Upper lobe of left lung (tissue), 6 donors: ENCODE measurements around the gene KAT7. TPM values are rescaled to one million over a fixed set of nuclear protein-coding genes. Genes with fewer than 3 reads are reported as not detected.
"Not testable (repeated sequence)": the region's sequence is repeated elsewhere in the genome, so short reads cannot be mapped to it uniquely, and the experiment has no call there.

ENCODE experiments used
- ATAC-seq, 2 donors: fragments of 200-7000 bp; cut with Tn5 transposase; one replicate each; pipeline ENCODE4 v1.9.1; 2022; ENCODE audit warnings: mild to moderate bottlenecking in 2 of 2, moderate library complexity in 2 of 2; ENCODE audit not compliant: low FRiP score in 2 of 2
- DNase-seq, 2 donors: peaks; one replicate each; pipeline ENCODE4 v3.0.0-alpha.2; 2019 to 2020
- H3K27ac ChIP-seq, 4 donors: fragments of 200-600 bp; sonication (generic); one replicate each; pipeline ENCODE4 v1.5.1; 2016 to 2019
- H3K27me3 ChIP-seq, 4 donors: fragments of 200-600 bp; sonication (generic); one replicate each; pipeline ENCODE4 v1.5.1; 2017 to 2019
- H3K36me3 ChIP-seq, 4 donors: fragments of 200-600 bp; sonication (generic); one replicate each; pipeline ENCODE4 v1.5.1; 2016 to 2019
- H3K4me1 ChIP-seq, 4 donors: fragments of 200-600 bp; sonication (generic); one replicate each; pipeline ENCODE4 v1.5.1; 2018 to 2019
- H3K4me3 ChIP-seq, 4 donors: fragments of 200-600 bp; sonication (generic); one replicate each; pipeline ENCODE4 v1.5.1; 2017 to 2019; ENCODE audit warnings: mild to moderate bottlenecking in 2 of 4, moderate library complexity in 1 of 4
- H3K9me3 ChIP-seq, 4 donors: fragments of 200-600 bp; sonication (generic); one replicate each; pipeline ENCODE4 v1.5.1; 2018 to 2019
- CTCF ChIP-seq, 6 experiments: fragments of 450-650 bp in 4 of 6; fragments of 200-600 bp in 2 of 6; sonication (generic) in 2 of 6; IDR thresholded peaks; one replicate each; pipeline ENCODE4 v1.5.1; 2016 to 2019; ENCODE audit warnings: antibody characterized with exemption in 6 of 6
- EP300 ChIP-seq, 4 donors: sonication (generic); formaldehyde crosslinking; IDR thresholded peaks; one replicate each; pipeline ENCODE4 v1.5.1; 2017; ENCODE audit warnings: antibody characterized with exemption in 4 of 4, control low read depth in 2 of 4
- POLR2A ChIP-seq, 4 donors: fragments of 450-650 bp; IDR thresholded peaks; one replicate each; pipeline ENCODE4 v1.5.1; 2016 to 2017; ENCODE audit warnings: antibody characterized with exemption in 4 of 4, mild to moderate bottlenecking in 2 of 4
- POLR2AphosphoS5 ChIP-seq, 2 donors: sonication (generic); formaldehyde crosslinking; IDR thresholded peaks; one replicate each; pipeline ENCODE4 v1.5.1; 2017; ENCODE audit warnings: antibody characterized with exemption in 2 of 2
- WGBS, 2 donors: methylation state at CpG; one replicate each; pipeline ENCODE4 v1.1.5; 2017 to 2018; 5-methylcytosine and 5-hydroxymethylcytosine counted together
- total RNA-seq, 6 donors: library from RNA; depleted of rRNA in 4 of 6; stranded (reverse); fragments of >200 nt in 4 of 6; gene quantifications; one replicate each; pipeline versions ENCODE4 v1.1.0 to v1.2.1, GENCODE V29; 2016 to 2021
- donor health status: DM: no; HTN: no; CAD: no; lungs with moderate emphysema.
- donor health status: DM: no; HTN: yes; CAD: no; lungs with severe emphysema.

The KAT7 gene
- total RNA-seq, 6 donors from 2014 or later, result 30.1 to 57.4 (median 49.8) TPM

- Histone ChIP-seq H3K27ac (no peak overlapping the region), H3K4me3 (no peak overlapping the region), H3K36me3 (peaks cover 36 to 93% (median 66%) of the 10 kb centered on the region in 4 donors), H3K4me1 (peaks cover 0 to 17% (median 14%) of the 10 kb centered on the region in 4 donors), H3K27me3 (no peaks in the 10 kb centered on the region), H3K9me3 (no peaks in the 10 kb centered on the region)
- no peak for TF ChIP-seq POLR2AphosphoS5 (IDR thresholded peaks at IDR 0.05)
- no peak for TF ChIP-seq POLR2A (IDR thresholded peaks at IDR 0.05)
- no peak for TF ChIP-seq CTCF (IDR thresholded peaks at IDR 0.05)
- no peak for TF ChIP-seq EP300 (IDR thresholded peaks at IDR 0.05)
- DNase-seq (no peak), ATAC-seq (no peak)
- 57 to 93% methylated on average over 2 of the region's 2 CpGs for WGBS, 2 donors
These were observed 37.2 kb downstream of the KAT7 start for GRCh38 chr17:49825645-49826044.

GRCh38 chr17:49828325-49828724 lies 39.8 kb downstream of the KAT7 start:
- H3K27me3 ChIP-seq, H3K9me3 ChIP-seq, H3K27ac ChIP-seq, H3K4me1 ChIP-seq, DNase-seq, H3K4me3 ChIP-seq: not testable (repeated sequence)
- WGBS, 2 donors, result 29 to 37% methylated on average over 2 of the region's 2 CpGs
- H3K36me3 ChIP-seq, result peaks cover 31 to 72% (median 50%) of the 10 kb centered on the region in 4 donors
- ATAC-seq, result peak in 1 of 2 donors; percentile 79

- no peak overlapping the region for H3K27ac ChIP-seq
- ATAC-seq (no peak), DNase-seq (no peak)
- H3K27me3 ChIP-seq, result no peaks in the 10 kb centered on the region
- WGBS, 2 donors, result 91 to 92% methylated on average over 2 of the region's 2 CpGs
- peaks cover 25 to 70% (median 47%) of the 10 kb centered on the region in 4 donors for H3K36me3 ChIP-seq
- H3K9me3 ChIP-seq, result no peaks in the 10 kb centered on the region
- no peak overlapping the region for H3K4me3 ChIP-seq
- no peak for TF ChIP-seq POLR2AphosphoS5 (IDR thresholded peaks at IDR 0.05)
- H3K4me1 ChIP-seq, result peaks cover 3 to 15% (median 5%) of the 10 kb centered on the region in 4 donors
These were observed 40.5 kb downstream of the KAT7 start for GRCh38 chr17:49829026-49829425.

- no peak overlapping the region for H3K27ac ChIP-seq
- 49 to 57% methylated on average over 1 of the region's 1 CpG for WGBS, 2 donors
- H3K27me3 ChIP-seq, result no peaks in the 10 kb centered on the region
- peaks cover 15 to 61% (median 37%) of the 10 kb centered on the region in 4 donors for H3K36me3 ChIP-seq
- ATAC-seq (no peak), DNase-seq (no peak)
- H3K4me3 ChIP-seq, result no peak overlapping the region
- TF ChIP-seq POLR2AphosphoS5 (IDR thresholded peaks at IDR 0.05) (no peak), EP300 (IDR thresholded peaks at IDR 0.05) (no peak), CTCF (IDR thresholded peaks at IDR 0.05) (no peak), POLR2A (IDR thresholded peaks at IDR 0.05) (no peak)
- peaks cover 18 to 25% (median 20%) of the 10 kb centered on the region in 4 donors for H3K4me1 ChIP-seq
- no peaks in the 10 kb centered on the region for H3K9me3 ChIP-seq
These were observed 42.1 kb downstream of the KAT7 start for GRCh38 chr17:49830605-49831004.

- Histone ChIP-seq H3K9me3 (no peaks in the 10 kb centered on the region), H3K27me3 (no peaks in the 10 kb centered on the region), H3K27ac (peak overlapping the region in 3 of 4 donors; percentile 32 to 63 (median 51)), H3K36me3 (peaks cover 0 to 37% (median 15%) of the 10 kb centered on the region in 4 donors), H3K4me1 (peaks cover 31 to 46% (median 44%) of the 10 kb centered on the region in 4 donors), H3K4me3 (no peak overlapping the region)
- DNase-seq (no peak), ATAC-seq (no peak)
- TF ChIP-seq EP300 (IDR thresholded peaks at IDR 0.05) (peak in 1 of 4 donors; percentile 63), POLR2AphosphoS5 (IDR thresholded peaks at IDR 0.05) (peak; percentile 32 to 48), CTCF (IDR thresholded peaks at IDR 0.05) (no peak)
- 54 to 55% methylated on average over 7 of the region's 7 CpGs for WGBS, 2 donors
These were observed 44.5 kb downstream of the KAT7 start for GRCh38 chr17:49832840-49833599.
